Prostate gland (tissue), 2 donors: ENCODE measurements around the gene ASPG. TPM values are rescaled to one million over a fixed set of nuclear protein-coding genes. Genes with fewer than 3 reads are reported as not detected.

ENCODE experiments used
- DNase-seq: peaks from one replicate; pipeline ENCODE4 v3.0.0-alpha.2; 2019; ENCODE audit warnings: low spot score
- H3K27ac ChIP-seq, 2 donors: fragments of 200-600 bp; sonication (generic); 2 replicates each; pipeline ENCODE4 v1.5.1; 2017 to 2019
- H3K27me3 ChIP-seq: fragments of 200-600 bp; sonication (generic); replicated peaks from 2 replicates; pipeline ENCODE4 v1.5.1; 2019; ENCODE audit not compliant: insufficient read depth
- H3K36me3 ChIP-seq, 2 donors: fragments of 200-600 bp; sonication (generic); 1 replicate in 1 of 2; 2 replicates in 1 of 2; pipeline versions ENCODE4 v1.5.1 to v1.8.1; 2017 to 2019
- H3K4me1 ChIP-seq: fragments of 200-600 bp; sonication (generic); replicated peaks from 2 replicates; pipeline ENCODE4 v1.5.1; 2019
- H3K4me3 ChIP-seq, 2 donors: fragments of 200-600 bp; sonication (generic); 2 replicates each; pipeline ENCODE4 v1.5.1; 2017 to 2019
- H3K9me3 ChIP-seq: fragments of 200-600 bp; sonication (generic); 2 replicates; pipeline ENCODE4 v1.5.1; 2017
- CTCF ChIP-seq, 4 experiments: fragments of 200-600 bp in 2 of 4; fragments of 450-650 bp in 2 of 4; sonication (generic) in 2 of 4; IDR thresholded peaks; 1 replicate in 3 of 4; 2 replicates in 1 of 4; pipeline ENCODE4 v1.5.1; 2016 to 2019; ENCODE audit warnings: antibody characterized with exemption in 4 of 4, mild to moderate bottlenecking in 2 of 4, moderate library complexity in 2 of 4
- POLR2A ChIP-seq: fragments of 450-650 bp; IDR thresholded peaks from one replicate; pipeline ENCODE4 v1.6.1; 2016; ENCODE audit warnings: antibody characterized with exemption, mild to moderate bottlenecking
- POLR2AphosphoS5 ChIP-seq: sonication (generic); formaldehyde crosslinking; IDR thresholded peaks from one replicate; pipeline ENCODE4 v1.6.1; 2017; ENCODE audit warnings: antibody characterized with exemption
- WGBS: methylation state at CpG from one replicate; pipeline ENCODE4 v1.1.5; 2018; 5-methylcytosine and 5-hydroxymethylcytosine counted together
- intact Hi-C: fragments of 100-400 bp; cut with DNase I; formaldehyde crosslinking; loops from one replicate; pipeline ENCODE4 v1.14.2; 2022
- total RNA-seq, 2 donors: library from RNA; depleted of rRNA; stranded (reverse); fragments of >200 nt; gene quantifications; one replicate each; pipeline ENCODE4 v1.1.0, GENCODE V29; 2016

The ASPG gene
- total RNA-seq, 2 donors from 2014 or later, result 2.3 TPM; not detected in 1

- no peak overlapping the region for H3K27ac ChIP-seq
- intact Hi-C loops, result loop anchor here (2.0 to 10.0 kb wide), 3 partner anchors 235 to 498 kb away; no protein-coding TSS in a partner anchor
- H3K27me3 ChIP-seq, result peaks cover 27% of the 10 kb centered on the region
- no peak overlapping the region for H3K4me3 ChIP-seq
- H3K9me3 ChIP-seq, result no peaks in the 10 kb centered on the region
- no peak for TF ChIP-seq POLR2A
- no peak for TF ChIP-seq CTCF (IDR thresholded peaks at IDR 0.05)
- TF ChIP-seq POLR2AphosphoS5, result no peak
- no peaks in the 10 kb centered on the region for H3K36me3 ChIP-seq
- DNase-seq, result no peak
- peaks cover 4% of the 10 kb centered on the region for H3K4me1 ChIP-seq
- 46% methylated on average over 13 of the region's 14 CpGs for WGBS
Measured at GRCh38 chr14:104139460-104140212, 54.1 kb downstream of the ASPG start.

- Histone ChIP-seq H3K4me1 (peaks cover 4% of the 10 kb centered on the region), H3K9me3 (no peaks in the 10 kb centered on the region), H3K27ac (no peak overlapping the region), H3K27me3 (peaks cover 23% of the 10 kb centered on the region), H3K4me3 (no peak overlapping the region), H3K36me3 (no peaks in the 10 kb centered on the region)
- intact Hi-C loops, result no loop called here
- DNase-seq, result no peak
- 100% methylated on average over 2 of the region's 6 CpGs for WGBS
- TF ChIP-seq POLR2A (no peak), CTCF (IDR thresholded peaks at IDR 0.05) (no peak), POLR2AphosphoS5 (no peak)
Measured at GRCh38 chr14:104140213-104140462, 54.6 kb downstream of the ASPG start.

GRCh38 chr14:104140463-104141331 is 55.2 kb downstream of the ASPG start:
- H3K9me3 ChIP-seq, result no peaks in the 10 kb centered on the region
- H3K4me3 ChIP-seq, result no peak overlapping the region
- TF ChIP-seq POLR2A (no peak), POLR2AphosphoS5 (no peak), CTCF (IDR thresholded peaks at IDR 0.05) (no peak)
- H3K36me3 ChIP-seq, result no peaks in the 10 kb centered on the region
- peaks cover 17% of the 10 kb centered on the region for H3K27me3 ChIP-seq
- WGBS, result 90% methylated on average over 12 of the region's 12 CpGs
- no peak for DNase-seq
- H3K4me1 ChIP-seq, result peaks cover 4% of the 10 kb centered on the region
- H3K27ac ChIP-seq, result no peak overlapping the region
- intact Hi-C loops, result no loop called here

GRCh38 chr14:104141621-104142091 is 56.2 kb downstream of the ASPG start:
- 86% methylated on average over 12 of the region's 15 CpGs for WGBS
- H3K9me3 ChIP-seq, result no peaks in the 10 kb centered on the region
- TF ChIP-seq POLR2A, result no peak
- no peak for TF ChIP-seq CTCF (IDR thresholded peaks at IDR 0.05)
- TF ChIP-seq POLR2AphosphoS5, result no peak
- peaks cover 10% of the 10 kb centered on the region for H3K27me3 ChIP-seq
- intact Hi-C loops, result no loop called here
- H3K4me3 ChIP-seq, result no peak overlapping the region
- H3K4me1 ChIP-seq, result peaks cover 4% of the 10 kb centered on the region
- no peak for DNase-seq
- no peaks in the 10 kb centered on the region for H3K36me3 ChIP-seq
- H3K27ac ChIP-seq, result no peak overlapping the region
